A549 (cell line): ENCODE results near the gene ZNRF3. TPM values are rescaled to one million over a fixed set of nuclear protein-coding genes. Genes with fewer than 3 reads are reported as not detected.

Source experiments
- ATAC-seq, 2 experiments: fragments of 200-7000 bp in 1 of 2; fragments of >200 bp in 1 of 2; cut with Nextera tagmentation in 1 of 2; cut with Tn5 transposase in 1 of 2; 3 replicates each; pipeline versions ENCODE4 v1.8.0 to v1.9.1; 2018 to 2020; ENCODE audit warnings: mild to moderate bottlenecking in 1 of 2, moderate library complexity in 1 of 2
- CTCF ChIA-PET: fragments of 300-600 bp; sonication (Branson Sonifier 250); formaldehyde crosslinking; extraction: SDS; loops from one replicate; lab custom pipeline; 2021; ENCODE audit warnings: antibody characterized with exemption, inconsistent platforms; lab: Yijun Ruan, JAX
- POLR2A ChIA-PET: fragments of 350-600 bp; formaldehyde crosslinking; extraction: SDS; loops from one replicate; lab custom pipeline; 2021; ENCODE audit warnings: antibody characterized with exemption, inconsistent platforms; lab: Yijun Ruan, JAX
- DNase-seq, 2 experiments: peaks; one replicate each; pipeline versions ENCODE4 v3.0.0 to v3.0.0-alpha.2; 2011 to 2016; ENCODE audit warnings: low read depth in 1 of 2, low spot score in 1 of 2
- FAIRE-seq: peaks from 2 replicates; lab custom pipeline; 2011; peaks lifted over from hg19 to GRCh38; lab: Jason Lieb, UNC
- H3K27ac ChIP-seq, 2 experiments: fragments of >200 bp; sonication (Bioruptor Twin); formaldehyde crosslinking; 3 replicates each; pipeline ENCODE4 v1.5.1; 2016 to 2017
- H3K4me1 ChIP-seq: fragments of >200 bp; sonication (Bioruptor Twin); formaldehyde crosslinking; 3 replicates; pipeline ENCODE4 v1.6.1; 2016
- H3K4me2 ChIP-seq: fragments of >200 bp; sonication (Bioruptor Twin); formaldehyde crosslinking; 3 replicates; pipeline ENCODE4 v1.6.1; 2016
- H3K4me3 ChIP-seq: fragments of >200 bp; sonication (Bioruptor Twin); formaldehyde crosslinking; 3 replicates; pipeline ENCODE4 v1.5.1; 2016
- H3K9me3 ChIP-seq: fragments of >200 bp; sonication (Bioruptor Twin); formaldehyde crosslinking; 3 replicates; pipeline ENCODE4 v1.6.1; 2016
- CBX2 ChIP-seq: fragments of 200-600 bp; sonication (generic); IDR thresholded peaks from 2 replicates; pipeline ENCODE4 v1.6.1; 2016; ENCODE audit warnings: low read depth, mild to moderate bottlenecking, borderline replicate concordance
- CBX8 ChIP-seq: fragments of 200-600 bp; sonication (generic); IDR thresholded peaks from 2 replicates; pipeline ENCODE4 v1.6.1; 2016
- CTCF ChIP-seq: fragments of >200 bp; sonication (Bioruptor Twin); formaldehyde crosslinking; IDR thresholded peaks from 3 replicates; pipeline ENCODE4 v1.5.1; 2016
- EHMT2 ChIP-seq: fragments of 200-600 bp; sonication (generic); IDR thresholded peaks from 2 replicates; pipeline ENCODE4 v1.6.1; 2016; ENCODE audit warnings: antibody characterized with exemption, low read depth, mild to moderate bottlenecking, moderate library complexity
- ELK1 ChIP-seq: fragments of 150-350 bp; IDR thresholded peaks from 2 replicates; pipeline ENCODE4 v1.6.1; 2014; ENCODE audit warnings: low read depth, mild to moderate bottlenecking, low read length
- ESRRA ChIP-seq: fragments of 150-350 bp; IDR thresholded peaks from 2 replicates; pipeline ENCODE4 v1.6.1; 2014; ENCODE audit warnings: mild to moderate bottlenecking, low read length, borderline replicate concordance
- HMGXB4 ChIP-seq: fragments of 250-450 bp; sonication (Bioruptor Pico); IDR thresholded peaks from 2 replicates; pipeline ENCODE4 v1.5.0; 2021; ENCODE audit warnings: mild to moderate bottlenecking, moderate library complexity, borderline replicate concordance
- HOXA7 ChIP-seq: fragments of 250-450 bp; sonication (Bioruptor Pico); IDR thresholded peaks from 2 replicates; pipeline ENCODE4 v1.5.0; 2020; ENCODE audit warnings: mild to moderate bottlenecking, moderate library complexity
- HOXB13 ChIP-seq: fragments of 250-450 bp; sonication (Bioruptor Pico); IDR thresholded peaks from 2 replicates; pipeline ENCODE4 v1.5.0; 2020; ENCODE audit warnings: low read depth, mild to moderate bottlenecking, moderate library complexity
- HOXB5 ChIP-seq: fragments of 250-450 bp; sonication (Bioruptor Pico); IDR thresholded peaks from 2 replicates; pipeline ENCODE4 v1.5.0; 2020; ENCODE audit warnings: mild to moderate bottlenecking, moderate library complexity
- JUNB ChIP-seq: fragments of >200 bp; sonication (Bioruptor Twin); formaldehyde crosslinking; IDR thresholded peaks from 2 replicates; pipeline ENCODE4 v1.6.1; 2016
- KDM1A ChIP-seq: fragments of 200-600 bp; sonication (generic); IDR thresholded peaks from 2 replicates; pipeline ENCODE4 v1.6.1; 2016; ENCODE audit warnings: low read depth, mild to moderate bottlenecking
- KDM5A ChIP-seq: fragments of 200-600 bp; sonication (generic); IDR thresholded peaks from 2 replicates; pipeline ENCODE4 v1.6.1; 2016; ENCODE audit warnings: antibody characterized with exemption, mild to moderate bottlenecking
- MAFK ChIP-seq: fragments of 450-650 bp; IDR thresholded peaks from 2 replicates; pipeline ENCODE4 v1.6.1; 2014; ENCODE audit not compliant: partially characterized antibody
- MAZ ChIP-seq: fragments of 150-350 bp; IDR thresholded peaks from 2 replicates; pipeline ENCODE4 v1.6.1; 2014; ENCODE audit warnings: antibody characterized with exemption, low read depth, low read length, borderline replicate concordance
- RCOR1 ChIP-seq: fragments of 150-350 bp; IDR thresholded peaks from 2 replicates; pipeline ENCODE4 v1.6.1; 2014; ENCODE audit warnings: antibody characterized with exemption, low read length, low read depth
- RNF2 ChIP-seq: fragments of 200-600 bp; sonication (generic); IDR thresholded peaks from 2 replicates; pipeline ENCODE4 v1.6.1; 2016; ENCODE audit warnings: low read depth, mild to moderate bottlenecking, antibody characterized with exemption, moderate library complexity, borderline replicate concordance
- TFCP2L1 ChIP-seq: fragments of 250-450 bp; sonication (Bioruptor Pico); IDR thresholded peaks from 2 replicates; pipeline ENCODE4 v1.5.0; 2021; ENCODE audit warnings: mild to moderate bottlenecking
- ZC3H11A ChIP-seq: fragments of 450-650 bp; IDR thresholded peaks from 2 replicates; pipeline ENCODE4 v1.6.1; 2014; ENCODE audit warnings: antibody characterized with exemption, mild to moderate bottlenecking
- ZSCAN20 ChIP-seq: fragments of 250-450 bp; sonication (Bioruptor Pico); IDR thresholded peaks from 2 replicates; pipeline ENCODE4 v1.8.0; 2022; ENCODE audit warnings: mild to moderate bottlenecking, moderate library complexity
- WGBS: methylation state at CpG from one replicate; pipeline ENCODE4 v1.1.6; 2017; ENCODE audit errors: missing lambda C conversion rate; 5-methylcytosine and 5-hydroxymethylcytosine counted together
- polyA plus RNA-seq, 4 experiments: library from polyadenylated mRNA; depleted of rRNA in 3 of 4; stranded (reverse); fragments of >200 nt; fragmentation: RNase III in 1 of 4; extraction: RNeasy Plus Mini Kit Qiagen cat#74134 plus additional on column Dnase treatment in 1 of 4; gene quantifications; 2 replicates in 3 of 4; 3 replicates in 1 of 4; pipeline ENCODE4 v1.2.3, GENCODE V29; 2011 to 2017
- TF ChIP-seq, protein P1 (sequence below): fragments of >200 bp; sonication (Bioruptor Twin); formaldehyde crosslinking; IDR thresholded peaks from 3 replicates; pipeline ENCODE4 v1.6.1; 2016
- TF ChIP-seq, protein P2 (sequence below): IDR thresholded peaks from 2 replicates; pipeline ENCODE4 v1.6.1; 2012

ZNRF3 gene
- polyA plus RNA-seq, 2 of the 4 experiments (the other 2 are of a cell fraction), result 4.6 to 6.9 TPM

DNA sequence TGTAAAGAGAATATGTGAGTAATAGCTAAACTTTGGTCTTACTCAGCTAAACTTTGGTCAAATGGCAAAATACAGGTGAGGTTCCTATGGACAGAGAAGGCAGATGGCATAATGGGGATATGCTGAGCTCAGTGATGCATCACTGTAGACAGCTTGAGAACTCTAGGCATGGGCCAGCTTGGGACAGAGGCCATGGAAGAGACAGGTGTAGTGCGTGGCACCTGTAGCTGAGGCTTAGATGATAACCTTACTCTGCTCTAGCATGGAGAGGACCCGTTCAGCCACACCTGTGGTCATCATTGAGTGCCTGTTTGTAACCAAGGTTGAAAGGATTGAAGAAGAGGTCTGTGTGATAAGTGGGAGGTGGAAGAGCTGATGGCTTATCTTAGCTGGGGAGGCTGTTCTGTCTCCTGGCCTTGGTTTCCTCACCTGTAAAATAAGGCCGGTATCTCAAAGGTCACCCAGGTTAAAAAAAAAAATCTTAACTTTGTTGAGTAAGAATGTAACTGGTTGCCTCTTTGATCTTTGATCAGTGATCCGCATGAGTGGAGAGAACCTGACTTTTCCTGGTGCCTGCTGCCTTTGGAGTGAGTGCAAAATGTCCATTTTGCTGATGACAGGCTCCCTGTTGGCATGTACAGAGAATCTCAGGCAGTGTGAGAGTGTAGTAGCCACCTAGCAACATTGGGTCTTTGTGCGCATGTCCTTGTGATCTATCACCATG lies 48.6 kb downstream of the ZNRF3 start:
- no peak overlapping the region for H3K4me3 ChIP-seq
- TF ChIP-seq ELK1, result no peak
- 88% methylated on average over 5 of the region's 5 CpGs for WGBS
- H3K4me2 ChIP-seq, result peak overlapping the region; percentile 65
- POLR2A ChIA-PET, result no interaction called here
- DNase-seq (no peak), ATAC-seq (no peak), FAIRE-seq (no peak)
- CTCF ChIA-PET, result interaction anchor here (1.1 to 1.5 kb wide), 3 partner anchors 12 to 108 kb away, joined by 3 read pairs; no protein-coding TSS in a partner anchor
- no peaks in the 10 kb centered on the region for H3K9me3 ChIP-seq
- peak overlapping the region in 1 of 2 experiments; percentile 62; a peak in 2 of 6 replicates for H3K27ac ChIP-seq
- peaks cover 65% of the 10 kb centered on the region for H3K4me1 ChIP-seq

GRCh38 chr22:28933321-28933720 lies 49.9 kb downstream of the ZNRF3 start:
- Histone ChIP-seq H3K4me3 (no peak overlapping the region), H3K4me1 (peaks cover 64% of the 10 kb centered on the region), H3K27ac (peak overlapping the region; percentile 22 to 58; a peak in 4 of 6 replicates), H3K4me2 (peak overlapping the region; percentile 65), H3K9me3 (no peaks in the 10 kb centered on the region)
- POLR2A ChIA-PET, result no interaction called here
- 3% methylated on average over 2 of the region's 2 CpGs for WGBS
- FAIRE-seq, result no peak
- no peak for DNase-seq
- ATAC-seq, result no peak
- TF ChIP-seq HOXB13 (no peak), CTCF (no peak), CBX2 (no peak), TFCP2L1 (CRISPR knock-in tag) (no peak), JUNB (no peak), KDM5A (no peak), EHMT2 (no peak)
- TF ChIP-seq, protein P1, sequence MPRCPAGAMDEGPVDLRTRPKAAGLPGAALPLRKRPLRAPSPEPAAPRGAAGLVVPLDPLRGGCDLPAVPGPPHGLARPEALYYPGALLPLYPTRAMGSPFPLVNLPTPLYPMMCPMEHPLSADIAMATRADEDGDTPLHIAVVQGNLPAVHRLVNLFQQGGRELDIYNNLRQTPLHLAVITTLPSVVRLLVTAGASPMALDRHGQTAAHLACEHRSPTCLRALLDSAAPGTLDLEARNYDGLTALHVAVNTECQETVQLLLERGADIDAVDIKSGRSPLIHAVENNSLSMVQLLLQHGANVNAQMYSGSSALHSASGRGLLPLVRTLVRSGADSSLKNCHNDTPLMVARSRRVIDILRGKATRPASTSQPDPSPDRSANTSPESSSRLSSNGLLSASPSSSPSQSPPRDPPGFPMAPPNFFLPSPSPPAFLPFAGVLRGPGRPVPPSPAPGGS, result no peak
- CTCF ChIA-PET, result interaction anchor here (1.1 to 1.5 kb wide), 3 partner anchors 10 to 107 kb away, joined by 3 read pairs; no protein-coding TSS in a partner anchor

GRCh38 chr22:28934026-28934425 lies 50.7 kb downstream of the ZNRF3 start:
- Histone ChIP-seq H3K4me1 (peaks cover 62% of the 10 kb centered on the region), H3K27ac (peak overlapping the region; percentile 27 to 58; a peak in 4 of 6 replicates), H3K4me3 (no peak overlapping the region), H3K4me2 (peak overlapping the region; percentile 65), H3K9me3 (no peaks in the 10 kb centered on the region)
- 85% methylated on average over 3 of the region's 3 CpGs for WGBS
- ATAC-seq, result no peak
- DNase-seq, result no peak
- ChIA-PET CTCF (no interaction called here), POLR2A (no interaction called here)
- FAIRE-seq, result no peak
- TF ChIP-seq CBX8 (no peak), CTCF (no peak), TFCP2L1 (CRISPR knock-in tag) (no peak), MAZ (no peak), RCOR1 (no peak), ESRRA (no peak), KDM1A (no peak), RNF2 (no peak), HOXA7 (CRISPR knock-in tag) (no peak), MAFK (no peak), ZSCAN20 (CRISPR knock-in tag) (no peak), HOXB5 (CRISPR knock-in tag) (no peak), HMGXB4 (CRISPR knock-in tag) (no peak), CBX2 (no peak), ELK1 (no peak), ZC3H11A (no peak)
- TF ChIP-seq, protein P2, sequence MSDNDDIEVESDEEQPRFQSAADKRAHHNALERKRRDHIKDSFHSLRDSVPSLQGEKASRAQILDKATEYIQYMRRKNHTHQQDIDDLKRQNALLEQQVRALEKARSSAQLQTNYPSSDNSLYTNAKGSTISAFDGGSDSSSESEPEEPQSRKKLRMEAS, result no peak
